ENCODE measurements around the gene NLGN1.
"Not testable (repeated sequence)": the region's sequence is repeated elsewhere in the genome, so short reads cannot be mapped to it uniquely, and the experiment has no call there.

The NLGN1 gene

GRCh38 chr3:173430576-173430975 lies 33.0 kb downstream of the NLGN1 start:
- DNase-seq (ENCODE audit: low read depth): no peak

GRCh38 chr3:173439004-173439403 lies 41.5 kb downstream of the NLGN1 start:
- DNase-seq (ENCODE audit: low read depth): no peak

GRCh38 chr3:173440514-173440913 lies 43.0 kb downstream of the NLGN1 start:
- no peak for DNase-seq (ENCODE audit: low read depth)

- not testable (repeated sequence) for DNase-seq (ENCODE audit: low read depth)
These were observed 54.0 kb downstream of the NLGN1 start for GRCh38 chr3:173451561-173451960.

- DNase-seq (ENCODE audit: low read depth): no peak
These were observed 65.7 kb downstream of the NLGN1 start for GRCh38 chr3:173463250-173463649.

GRCh38 chr3:173465112-173465511 lies 67.6 kb downstream of the NLGN1 start:
- no peak for DNase-seq (ENCODE audit: low read depth)

- DNase-seq (ENCODE audit: low read depth): no peak
These were observed 68.5 kb downstream of the NLGN1 start for GRCh38 chr3:173465898-173466678.

- no peak for DNase-seq (ENCODE audit: low read depth)
These were observed 70.0 kb downstream of the NLGN1 start for GRCh38 chr3:173467501-173467900.

GRCh38 chr3:173473237-173473636 lies 75.7 kb downstream of the NLGN1 start:
- DNase-seq (ENCODE audit: low read depth): no peak

GRCh38 chr3:173479301-173479700 lies 81.8 kb downstream of the NLGN1 start:
- DNase-seq (ENCODE audit: low read depth): no peak

GRCh38 chr3:173501931-173502489 lies 104.5 kb downstream of the NLGN1 start:
- no peak for DNase-seq (ENCODE audit: low read depth)

GRCh38 chr3:173502983-173503568 lies 105.5 kb downstream of the NLGN1 start:
- DNase-seq (ENCODE audit: low read depth): no peak

- no peak for DNase-seq (ENCODE audit: low read depth)
These were observed 113.0 kb downstream of the NLGN1 start for GRCh38 chr3:173510565-173510964.

GRCh38 chr3:173513123-173513522 lies 115.6 kb downstream of the NLGN1 start:
- DNase-seq (ENCODE audit: low read depth): no peak

GRCh38 chr3:173529062-173529711 lies 131.6 kb downstream of the NLGN1 start:
- DNase-seq (ENCODE audit: low read depth): no peak

GRCh38 chr3:173531602-173532001 lies 134.1 kb downstream of the NLGN1 start:
- DNase-seq (ENCODE audit: low read depth): no peak

- DNase-seq (ENCODE audit: low read depth): no peak
These were observed 140.9 kb downstream of the NLGN1 start for GRCh38 chr3:173538410-173538809.

GRCh38 chr3:173545590-173545989 lies 148.0 kb downstream of the NLGN1 start:
- DNase-seq (ENCODE audit: low read depth): not testable (repeated sequence)

- DNase-seq (ENCODE audit: low read depth): no peak
These were observed 149.5 kb downstream of the NLGN1 start for GRCh38 chr3:173547070-173547469.

GRCh38 chr3:173548261-173548660 lies 150.7 kb downstream of the NLGN1 start:
- DNase-seq (ENCODE audit: low read depth): no peak

GRCh38 chr3:173552526-173552925 lies 155.0 kb downstream of the NLGN1 start:
- DNase-seq (ENCODE audit: low read depth): no peak

- no peak for DNase-seq (ENCODE audit: low read depth)
These were observed 156.2 kb downstream of the NLGN1 start for GRCh38 chr3:173553635-173554280.
